ENCODE data around the gene ATP10D.
"Not testable (repeated sequence)": the region's sequence is repeated elsewhere in the genome, so short reads cannot be mapped to it uniquely, and the experiment has no call there.

ATP10D gene

GRCh38 chr4:47485047-47485692, at the start of gene ATP10D:
Gene ATP10D (plus strand): TSS chr4:47485275. CDS start chr4:47512541, 27,266 bp downstream.
- DNase-seq (ENCODE audit: low read depth), result peak; percentile 97

- no peak for DNase-seq (ENCODE audit: low read depth)
Observed at GRCh38 chr4:47442980-47443379, 42.1 kb upstream of the ATP10D start.

- no peak for DNase-seq (ENCODE audit: low read depth)
Observed at GRCh38 chr4:47444031-47444430, 41.0 kb upstream of the ATP10D start.

- DNase-seq (ENCODE audit: low read depth), result no peak
Observed at GRCh38 chr4:47451657-47452056, 33.4 kb upstream of the ATP10D start.

GRCh38 chr4:47462799-47463234, 22.3 kb upstream of the ATP10D start:
- DNase-seq (ENCODE audit: low read depth), result peak; percentile 21

- DNase-seq (ENCODE audit: low read depth), result peak; percentile 96
Observed at GRCh38 chr4:47463235-47463956, 21.7 kb upstream of the ATP10D start, which contains the start of gene COMMD8. Gene COMMD8 (minus strand): TSS chr4:47463702. CDS start chr4:47463651, 51 bp downstream.

GRCh38 chr4:47465004-47465403, 20.1 kb upstream of the ATP10D start:
- DNase-seq (ENCODE audit: low read depth), result no peak

GRCh38 chr4:47466056-47466785, 18.9 kb upstream of the ATP10D start:
- no peak for DNase-seq (ENCODE audit: low read depth)

- peak; percentile 58 for DNase-seq (ENCODE audit: low read depth)
Observed at GRCh38 chr4:47468706-47469365, 16.2 kb upstream of the ATP10D start.

GRCh38 chr4:47469951-47470350, 15.1 kb upstream of the ATP10D start:
- peak; percentile 73 for DNase-seq (ENCODE audit: low read depth)

GRCh38 chr4:47471064-47471463, 14.0 kb upstream of the ATP10D start:
- no peak for DNase-seq (ENCODE audit: low read depth)

- DNase-seq (ENCODE audit: low read depth), result no peak
Observed at GRCh38 chr4:47471591-47471990, 13.5 kb upstream of the ATP10D start.

GRCh38 chr4:47473141-47473750, 11.8 kb upstream of the ATP10D start:
- DNase-seq (ENCODE audit: low read depth), result peak; percentile 38

- DNase-seq (ENCODE audit: low read depth), result no peak
Observed at GRCh38 chr4:47474799-47475198, 10.3 kb upstream of the ATP10D start.

- no peak for DNase-seq (ENCODE audit: low read depth)
Observed at GRCh38 chr4:47475411-47475810, 9.7 kb upstream of the ATP10D start.

GRCh38 chr4:47478804-47479203, 6.3 kb upstream of the ATP10D start:
- DNase-seq (ENCODE audit: low read depth), result no peak

- peak; percentile 88 for DNase-seq (ENCODE audit: low read depth)
Observed at GRCh38 chr4:47482326-47482725, 2.7 kb upstream of the ATP10D start.

- DNase-seq (ENCODE audit: low read depth), result peak; percentile 56
Observed at GRCh38 chr4:47483745-47484144, 1.3 kb upstream of the ATP10D start.

GRCh38 chr4:47484168-47484567, 907 bp upstream of the ATP10D start:
- no peak for DNase-seq (ENCODE audit: low read depth)

GRCh38 chr4:47485768-47486167, 693 bp downstream of the ATP10D start:
- no peak for DNase-seq (ENCODE audit: low read depth)

- DNase-seq (ENCODE audit: low read depth), result peak; percentile 31
Observed at GRCh38 chr4:47486231-47486673, 1.2 kb downstream of the ATP10D start.

GRCh38 chr4:47486727-47487126, 1.7 kb downstream of the ATP10D start:
- not testable (repeated sequence) for DNase-seq (ENCODE audit: low read depth)

All from iris pigment epithelial cell (primary cell).